HT1080 (cell line): ENCODE measurements around the gene DIAPH3. TPM values are rescaled to one million over a fixed set of nuclear protein-coding genes. Genes with fewer than 3 reads are reported as not detected.
"Not testable (repeated sequence)": the region's sequence is repeated elsewhere in the genome, so short reads cannot be mapped to it uniquely, and the experiment has no call there.

Experiments used
- DNase-seq: peaks from one replicate; pipeline ENCODE4 v3.0.0-alpha.2; 2015; ENCODE audit warnings: low read depth
- polyA plus RNA-seq, 2 experiments: library from polyadenylated mRNA; depleted of rRNA; stranded (reverse); fragments of >200 nt; gene quantifications; 2 replicates each; pipeline ENCODE4 v1.2.3, GENCODE V29; 2015
- total RNA-seq: library from RNA; depleted of rRNA; stranded (reverse); fragments of >200 nt; shearing (Covaris generic); gene quantifications from 2 replicates; pipeline ENCODE4 v1.2.3, GENCODE V29; 2014; rRNA removed

Gene DIAPH3, protein sequence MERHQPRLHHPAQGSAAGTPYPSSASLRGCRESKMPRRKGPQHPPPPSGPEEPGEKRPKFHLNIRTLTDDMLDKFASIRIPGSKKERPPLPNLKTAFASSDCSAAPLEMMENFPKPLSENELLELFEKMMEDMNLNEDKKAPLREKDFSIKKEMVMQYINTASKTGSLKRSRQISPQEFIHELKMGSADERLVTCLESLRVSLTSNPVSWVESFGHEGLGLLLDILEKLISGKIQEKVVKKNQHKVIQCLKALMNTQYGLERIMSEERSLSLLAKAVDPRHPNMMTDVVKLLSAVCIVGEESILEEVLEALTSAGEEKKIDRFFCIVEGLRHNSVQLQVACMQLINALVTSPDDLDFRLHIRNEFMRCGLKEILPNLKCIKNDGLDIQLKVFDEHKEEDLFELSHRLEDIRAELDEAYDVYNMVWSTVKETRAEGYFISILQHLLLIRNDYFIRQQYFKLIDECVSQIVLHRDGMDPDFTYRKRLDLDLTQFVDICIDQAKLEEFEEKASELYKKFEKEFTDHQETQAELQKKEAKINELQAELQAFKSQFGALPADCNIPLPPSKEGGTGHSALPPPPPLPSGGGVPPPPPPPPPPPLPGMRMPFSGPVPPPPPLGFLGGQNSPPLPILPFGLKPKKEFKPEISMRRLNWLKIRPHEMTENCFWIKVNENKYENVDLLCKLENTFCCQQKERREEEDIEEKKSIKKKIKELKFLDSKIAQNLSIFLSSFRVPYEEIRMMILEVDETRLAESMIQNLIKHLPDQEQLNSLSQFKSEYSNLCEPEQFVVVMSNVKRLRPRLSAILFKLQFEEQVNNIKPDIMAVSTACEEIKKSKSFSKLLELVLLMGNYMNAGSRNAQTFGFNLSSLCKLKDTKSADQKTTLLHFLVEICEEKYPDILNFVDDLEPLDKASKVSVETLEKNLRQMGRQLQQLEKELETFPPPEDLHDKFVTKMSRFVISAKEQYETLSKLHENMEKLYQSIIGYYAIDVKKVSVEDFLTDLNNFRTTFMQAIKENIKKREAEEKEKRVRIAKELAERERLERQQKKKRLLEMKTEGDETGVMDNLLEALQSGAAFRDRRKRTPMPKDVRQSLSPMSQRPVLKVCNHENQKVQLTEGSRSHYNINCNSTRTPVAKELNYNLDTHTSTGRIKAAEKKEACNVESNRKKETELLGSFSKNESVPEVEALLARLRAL
- 11.8 and 13.1 TPM in 2 replicates for total RNA-seq
- 17.8 and 21.9 TPM in 2 replicates for polyA plus RNA-seq (2015; cell fraction: cytosol; rRNA removed)
- 38.0 and 41.1 TPM in 2 replicates for polyA plus RNA-seq (2015; cell fraction: nucleus; rRNA removed)

GRCh38 chr13:60163478-60164233 lies at the start of gene DIAPH3:
DIAPH3 (minus strand) TSS chr13:60163928; CDS start chr13:60163766, 162 bp downstream.
- DNase-seq: peak; percentile 97

DNA sequence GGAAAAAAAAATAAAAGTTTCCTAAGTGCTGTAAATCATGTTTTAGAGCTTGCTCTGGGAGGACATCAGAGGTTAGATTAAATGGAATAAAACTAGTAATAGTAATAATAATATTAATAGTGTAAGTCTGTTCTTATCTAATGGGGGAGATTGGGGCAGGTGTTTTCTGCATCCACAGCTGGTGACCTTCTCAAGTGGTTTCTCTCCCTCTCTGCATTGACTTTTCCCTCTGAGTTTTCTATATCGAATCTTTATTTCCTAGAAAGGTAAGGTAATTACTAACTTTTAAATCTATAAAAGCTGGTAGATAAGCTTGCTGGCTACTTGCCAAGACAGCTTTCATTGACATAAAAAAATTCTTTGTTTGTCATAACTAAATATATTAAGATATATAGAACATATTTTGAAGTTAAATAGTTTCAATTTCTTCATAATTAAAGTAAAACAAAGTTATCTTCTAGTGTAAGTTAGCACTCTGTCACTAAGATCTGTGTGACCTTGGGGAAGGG lies 49.6 kb upstream of the DIAPH3 start:
- no peak for DNase-seq

- DNase-seq: no peak
Measured at GRCh38 chr13:60211548-60211947, 47.8 kb upstream of the DIAPH3 start.

DNA sequence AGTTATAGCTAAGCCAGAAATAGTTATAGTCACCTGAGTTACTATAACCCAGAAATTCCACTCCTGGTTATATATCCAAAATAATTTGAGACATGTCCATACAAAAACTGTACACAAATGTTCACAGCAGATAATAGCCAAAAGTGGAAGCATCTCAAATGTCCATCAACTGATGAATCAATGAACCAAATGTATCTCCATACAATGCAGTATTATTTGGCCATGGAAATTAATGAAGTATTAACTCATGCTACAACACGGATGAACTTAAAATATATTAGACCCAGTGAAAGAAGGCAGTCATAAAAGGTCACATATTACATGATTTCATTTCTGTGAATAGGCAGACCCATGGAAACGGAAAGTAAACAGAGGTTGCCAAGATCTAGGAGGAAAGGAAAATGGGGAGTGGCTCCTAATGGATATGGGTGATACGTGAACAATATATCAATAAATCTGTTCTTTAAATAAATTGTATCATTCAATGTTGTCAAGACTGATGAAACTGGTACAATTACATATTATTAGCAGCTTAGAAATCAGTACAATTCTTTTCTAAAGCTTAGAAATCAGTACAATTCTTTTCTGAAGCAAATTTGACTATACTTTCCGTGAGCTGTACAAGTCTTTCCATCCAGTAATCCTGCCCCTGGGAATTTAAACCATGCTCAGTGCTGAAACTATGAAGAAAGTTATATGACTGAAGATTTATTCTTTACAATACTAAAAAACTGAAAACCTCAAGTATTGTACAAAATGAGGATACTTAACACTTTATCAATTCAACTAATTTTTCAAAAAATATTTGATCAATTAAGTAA lies 47.0 kb upstream of the DIAPH3 start:
- DNase-seq: no peak

- not testable (repeated sequence) for DNase-seq
Measured at GRCh38 chr13:60205499-60205898, 41.8 kb upstream of the DIAPH3 start.

DNA sequence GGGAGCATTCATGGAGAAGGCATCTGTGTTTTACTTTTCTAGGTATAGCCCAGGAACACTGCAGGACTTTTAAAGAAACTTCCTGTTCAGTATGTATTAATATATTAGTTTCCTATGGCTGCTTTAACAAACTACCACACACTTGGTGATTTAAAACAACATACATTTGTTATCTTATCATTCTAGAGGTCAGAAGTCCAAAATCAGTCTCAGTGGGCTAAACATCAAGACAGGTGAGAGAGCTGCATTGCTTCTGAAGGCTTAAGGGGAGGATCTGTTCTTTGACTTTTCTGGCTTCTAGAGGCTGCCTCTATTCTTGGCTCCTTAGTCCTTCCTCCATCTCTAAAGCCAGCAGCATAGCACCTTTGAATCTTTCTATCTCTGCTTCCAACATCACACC lies 37.6 kb upstream of the DIAPH3 start:
- no peak for DNase-seq

GRCh38 chr13:60195893-60196292 lies 32.2 kb upstream of the DIAPH3 start:
- DNase-seq: not testable (repeated sequence)

- DNase-seq: no peak
Measured at GRCh38 chr13:60182907-60183306, 19.2 kb upstream of the DIAPH3 start.

DNA sequence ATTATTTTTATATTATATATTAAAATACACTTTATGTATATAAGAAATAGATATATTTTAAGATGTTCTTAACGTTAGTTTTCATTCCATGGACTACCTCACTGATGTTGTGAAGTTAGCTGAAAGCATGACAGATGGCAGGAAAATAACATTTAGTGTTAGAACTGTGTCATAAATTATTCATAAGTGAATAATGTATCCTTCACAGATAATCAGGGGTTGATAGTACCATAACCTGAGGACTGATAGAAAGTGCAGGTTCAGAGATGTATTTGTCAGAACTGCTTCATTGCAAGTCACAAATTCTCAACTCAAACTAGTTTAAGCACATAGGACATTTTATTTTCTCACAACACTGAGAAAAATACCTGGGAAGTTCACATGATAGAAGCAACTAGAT lies 14.6 kb upstream of the DIAPH3 start:
- DNase-seq: no peak

DNA sequence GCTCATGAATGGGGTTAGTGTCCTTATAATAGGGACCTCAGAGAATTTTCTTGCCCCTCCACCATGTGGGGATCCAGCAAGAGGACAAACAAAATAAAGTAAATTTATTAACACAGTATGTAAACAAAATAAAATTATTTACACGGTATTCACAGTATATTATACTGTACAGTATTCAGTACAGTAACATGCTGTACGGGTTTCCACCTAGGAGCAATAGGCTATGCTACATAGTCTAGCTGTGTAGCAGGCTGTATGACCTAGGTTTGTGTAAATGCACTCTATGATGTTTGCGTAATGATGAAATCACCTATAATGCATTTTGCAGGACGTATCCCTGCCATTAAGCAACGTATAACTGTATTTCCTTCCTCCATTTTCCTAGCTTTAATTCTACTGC lies 11.8 kb upstream of the DIAPH3 start:
- DNase-seq: no peak

- DNase-seq: no peak
Measured at GRCh38 chr13:60174113-60174512, 10.4 kb upstream of the DIAPH3 start.

DNA sequence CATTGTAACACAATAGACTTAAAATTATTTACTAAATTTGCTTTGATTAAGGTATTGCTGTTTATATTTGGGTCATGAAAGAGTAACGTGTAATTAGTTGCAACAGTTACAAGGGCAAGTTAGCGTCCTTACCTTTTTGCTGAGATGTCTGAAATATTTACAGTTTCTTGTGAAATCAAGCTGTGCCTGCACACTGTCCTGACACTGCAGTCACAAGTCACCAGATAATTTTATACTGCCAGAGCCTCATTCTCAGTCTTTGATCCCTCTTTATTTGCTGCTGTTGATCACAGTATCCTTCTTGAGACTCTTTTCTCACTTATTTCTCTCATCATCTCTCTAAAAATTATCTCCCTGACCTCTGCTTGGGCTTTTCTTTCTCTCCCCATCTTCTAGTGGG lies 8.4 kb upstream of the DIAPH3 start:
- DNase-seq: no peak

DNA sequence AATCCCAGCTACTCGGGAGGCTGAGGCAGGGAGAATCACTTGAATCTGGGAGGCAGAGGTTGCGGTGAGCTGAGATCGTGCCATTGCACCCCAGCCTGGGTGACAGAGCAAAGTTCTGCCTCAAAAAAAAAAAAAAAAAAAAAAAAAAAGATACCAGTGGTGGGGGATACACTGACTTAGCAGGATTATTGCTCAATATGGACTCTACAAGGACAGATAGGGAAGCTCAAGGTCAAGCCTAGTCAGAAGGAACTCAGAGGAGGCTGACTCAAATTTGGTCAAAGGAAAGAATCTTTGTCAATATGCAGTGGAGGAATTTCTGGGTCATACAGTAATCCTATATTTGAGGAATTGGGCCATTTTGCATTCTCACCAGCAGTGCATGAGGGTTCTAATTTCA lies 6.7 kb upstream of the DIAPH3 start:
- no peak for DNase-seq

DNA sequence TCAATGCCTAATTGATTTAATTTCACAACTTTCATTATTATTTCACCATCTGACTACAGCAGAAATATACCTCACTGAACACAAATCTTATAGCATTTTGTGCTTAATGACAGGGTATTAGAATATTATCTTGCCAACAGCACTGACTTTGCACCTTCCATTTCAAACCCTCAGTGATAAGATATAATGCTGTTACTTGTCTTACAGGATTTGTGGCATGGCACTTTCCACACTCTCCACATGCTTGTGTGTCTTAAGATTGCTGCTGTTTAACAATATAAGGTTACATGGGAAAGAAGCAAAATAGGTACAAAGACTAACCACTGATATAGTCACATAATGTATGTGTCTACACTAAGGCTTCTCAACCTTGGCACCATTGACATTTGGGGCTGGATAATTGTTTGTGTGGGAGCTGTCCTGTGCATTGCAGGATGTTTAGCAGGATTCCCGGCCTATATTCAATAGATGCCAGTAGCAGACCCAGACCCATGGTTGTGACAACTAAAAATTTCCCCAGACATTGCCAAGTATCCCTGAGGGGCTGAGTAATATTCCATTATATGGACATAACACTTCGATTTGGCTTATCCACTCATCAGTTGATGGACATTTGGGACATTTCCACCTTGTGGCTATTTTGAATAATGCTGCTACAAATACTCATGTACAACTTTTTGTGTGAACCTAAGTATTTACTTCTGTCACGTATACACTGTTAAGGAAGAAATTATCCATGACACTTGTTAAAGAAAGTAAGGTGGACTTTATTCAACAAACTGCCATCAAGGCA lies 5.7 kb upstream of the DIAPH3 start:
- DNase-seq: no peak

DNA sequence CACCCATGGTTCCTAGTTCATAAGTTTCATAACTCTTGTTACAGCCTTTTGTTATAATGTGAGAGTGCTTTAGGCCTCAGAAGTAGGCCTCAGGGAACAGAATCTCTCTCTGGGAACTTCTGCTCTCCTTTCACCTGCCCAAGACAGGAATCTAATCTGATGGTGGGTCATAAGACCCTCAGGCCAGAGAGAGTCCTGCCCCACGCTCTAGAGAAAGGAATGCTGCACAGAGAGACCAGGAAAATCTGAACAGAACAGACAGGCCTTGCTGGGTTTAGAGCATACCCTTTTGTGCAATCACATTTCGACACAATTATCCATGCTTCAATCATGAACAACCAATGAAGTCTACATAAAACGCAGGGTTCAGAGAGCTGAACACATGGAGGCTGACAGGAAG lies 3.4 kb upstream of the DIAPH3 start:
- no peak for DNase-seq

DNA sequence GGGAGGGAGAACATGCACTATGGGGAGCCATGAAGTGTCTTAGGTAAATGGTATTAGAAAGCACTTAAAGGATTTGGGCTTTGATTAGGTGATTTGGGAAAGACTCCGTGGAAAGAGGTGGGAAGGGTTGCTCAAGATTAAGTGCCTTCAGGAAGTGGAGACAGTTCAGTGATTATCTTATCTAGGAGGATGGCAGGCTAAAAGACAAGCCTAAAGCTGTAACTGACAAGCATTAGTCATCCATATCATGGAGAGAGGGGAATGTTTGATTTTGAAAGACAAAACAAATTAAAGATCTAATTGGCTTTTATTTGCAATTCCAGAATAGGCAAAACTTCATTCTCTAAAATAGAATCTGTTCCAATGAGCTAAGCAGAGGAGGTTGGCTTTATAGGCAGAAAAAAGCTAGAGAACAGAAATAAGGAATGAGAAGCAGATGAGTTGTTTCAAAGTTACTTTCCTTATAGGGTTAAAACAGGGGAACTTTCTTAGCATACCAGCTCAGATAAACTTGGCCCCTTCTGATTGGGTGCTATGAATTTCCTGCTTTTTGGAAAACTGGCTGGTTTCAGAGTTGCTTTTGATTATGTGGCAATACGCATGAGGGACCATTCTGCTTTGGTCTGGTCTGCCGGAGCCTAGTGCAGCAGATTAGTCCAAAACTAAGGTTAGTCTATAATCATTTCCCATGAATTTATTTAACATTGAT lies 1.8 kb upstream of the DIAPH3 start:
- no peak for DNase-seq

GRCh38 chr13:60164234-60164889 lies 634 bp upstream of the DIAPH3 start:
- no peak for DNase-seq

DNA sequence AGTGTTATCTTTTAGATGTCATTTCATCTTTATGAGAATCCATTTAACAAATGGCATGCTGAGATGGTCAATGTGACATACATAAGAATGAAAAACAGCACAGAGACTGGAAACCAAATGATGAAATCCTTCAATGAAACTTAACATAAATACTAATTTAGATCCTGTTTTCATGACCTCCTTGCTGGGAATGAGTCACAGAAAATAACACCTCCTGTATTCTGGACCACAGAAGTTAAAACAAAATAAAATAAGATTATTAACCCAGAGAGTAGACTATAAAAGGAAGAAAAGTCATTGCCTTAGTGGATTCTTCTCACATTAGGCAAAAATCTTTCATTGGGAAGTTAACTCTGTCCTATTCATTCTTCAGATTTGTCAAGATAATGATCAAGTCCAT lies 1.6 kb downstream of the DIAPH3 start:
- DNase-seq: no peak
